ENCODE results near the gene LIPG. TPM values are rescaled to one million over a fixed set of nuclear protein-coding genes. Genes with fewer than 3 reads are reported as not detected.

The LIPG gene
- polyA plus RNA-seq, 1 experiment, result 0.25 TPM

DNA sequence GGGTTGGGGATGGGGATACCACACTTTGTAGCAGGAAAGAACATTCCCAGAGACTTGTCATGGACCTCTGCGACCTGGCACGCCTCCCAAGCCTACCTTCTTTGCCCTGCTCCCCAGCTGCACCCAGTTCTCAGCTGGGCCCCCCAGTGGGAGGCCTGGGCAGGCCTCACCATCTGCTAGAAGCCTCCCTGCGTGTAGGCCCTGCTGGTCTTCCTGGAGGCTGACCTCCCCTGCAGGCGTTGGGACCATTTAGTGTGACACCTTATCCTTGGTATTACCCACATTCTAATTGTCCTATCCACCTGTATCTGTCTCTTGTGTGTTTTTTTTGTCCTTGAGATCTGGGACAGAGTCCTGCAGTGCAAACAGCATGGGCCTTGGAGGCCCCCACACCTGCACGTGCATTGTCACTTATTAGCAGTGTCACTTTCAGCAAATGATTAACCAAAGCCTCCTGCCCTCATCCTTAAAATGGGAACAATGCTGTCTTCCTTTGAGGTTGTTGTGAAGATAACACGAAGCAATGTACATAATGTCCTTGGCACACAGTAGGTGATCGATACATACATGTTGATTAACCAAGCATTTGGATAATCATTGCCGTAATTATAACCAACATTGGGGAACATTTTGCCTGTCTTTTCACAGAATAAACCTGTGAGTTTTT, 77.2 kb downstream of the LIPG start:
- no peaks in the 10 kb centered on the region for H3K27me3 ChIP-seq (ENCODE audit: control insufficient read depth, insufficient read depth, low read length)
- POLR2A ChIA-PET, result no interaction called here
- CTCF ChIA-PET, result no interaction called here
- TF ChIP-seq, protein P1, sequence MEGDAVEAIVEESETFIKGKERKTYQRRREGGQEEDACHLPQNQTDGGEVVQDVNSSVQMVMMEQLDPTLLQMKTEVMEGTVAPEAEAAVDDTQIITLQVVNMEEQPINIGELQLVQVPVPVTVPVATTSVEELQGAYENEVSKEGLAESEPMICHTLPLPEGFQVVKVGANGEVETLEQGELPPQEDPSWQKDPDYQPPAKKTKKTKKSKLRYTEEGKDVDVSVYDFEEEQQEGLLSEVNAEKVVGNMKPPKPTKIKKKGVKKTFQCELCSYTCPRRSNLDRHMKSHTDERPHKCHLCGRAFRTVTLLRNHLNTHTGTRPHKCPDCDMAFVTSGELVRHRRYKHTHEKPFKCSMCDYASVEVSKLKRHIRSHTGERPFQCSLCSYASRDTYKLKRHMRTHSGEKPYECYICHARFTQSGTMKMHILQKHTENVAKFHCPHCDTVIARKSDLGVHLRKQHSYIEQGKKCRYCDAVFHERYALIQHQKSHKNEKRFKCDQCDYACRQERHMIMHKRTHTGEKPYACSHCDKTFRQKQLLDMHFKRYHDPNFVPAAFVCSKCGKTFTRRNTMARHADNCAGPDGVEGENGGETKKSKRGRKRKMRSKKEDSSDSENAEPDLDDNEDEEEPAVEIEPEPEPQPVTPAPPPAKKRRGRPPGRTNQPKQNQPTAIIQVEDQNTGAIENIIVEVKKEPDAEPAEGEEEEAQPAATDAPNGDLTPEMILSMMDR (IDR thresholded peaks at IDR 0.05; ENCODE audit: insufficient read depth, low read depth, low read length), result no peak
- H3K36me3 ChIP-seq (ENCODE audit: control insufficient read depth, insufficient read depth, low read length), result no peaks in the 10 kb centered on the region
- no peak overlapping the region for H3K4me3 ChIP-seq (ENCODE audit: low read depth, low read length)
- DNase-seq (ENCODE audit: low read depth), result no peak

DNA sequence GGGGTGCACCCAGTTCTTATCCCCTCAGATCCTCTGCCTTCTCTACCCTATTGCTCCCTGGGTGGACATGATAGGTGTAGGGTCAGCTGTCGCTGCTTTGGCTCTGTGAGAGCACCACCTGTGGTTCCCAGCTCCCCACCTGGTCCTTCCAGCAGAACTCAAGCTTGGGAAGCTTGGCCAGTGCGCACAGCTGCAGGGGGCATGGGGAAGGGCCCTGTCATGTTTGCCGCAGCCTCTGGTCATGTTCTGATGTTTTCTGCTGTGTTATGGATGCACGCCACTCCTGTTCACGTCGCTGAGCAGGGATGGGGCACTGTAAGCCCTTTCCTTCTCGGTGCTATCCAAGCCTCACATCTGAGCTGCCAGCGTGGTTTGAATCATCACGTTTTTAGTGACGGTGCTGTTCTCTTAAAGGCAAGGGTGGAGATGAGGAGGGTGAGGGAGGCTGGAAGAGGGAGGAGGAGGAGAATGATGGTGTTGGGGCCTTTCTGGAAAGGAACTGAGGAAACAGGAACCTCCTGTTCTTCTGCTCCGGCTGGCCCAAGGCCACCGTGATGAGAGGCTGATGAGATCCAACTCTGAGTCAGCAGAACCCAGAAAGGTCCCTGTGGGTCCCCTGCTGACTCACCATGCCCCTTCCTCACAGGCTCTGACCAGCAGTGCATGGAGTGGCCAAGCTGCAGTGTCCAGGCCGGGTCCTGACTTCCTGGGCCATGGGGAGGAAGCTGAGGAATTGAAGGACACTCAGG, 78.0 kb downstream of the LIPG start:
- CTCF ChIA-PET, result no interaction called here
- POLR2A ChIA-PET, result no interaction called here
- no peaks in the 10 kb centered on the region for H3K27me3 ChIP-seq (ENCODE audit: control insufficient read depth, insufficient read depth, low read length)

DNA sequence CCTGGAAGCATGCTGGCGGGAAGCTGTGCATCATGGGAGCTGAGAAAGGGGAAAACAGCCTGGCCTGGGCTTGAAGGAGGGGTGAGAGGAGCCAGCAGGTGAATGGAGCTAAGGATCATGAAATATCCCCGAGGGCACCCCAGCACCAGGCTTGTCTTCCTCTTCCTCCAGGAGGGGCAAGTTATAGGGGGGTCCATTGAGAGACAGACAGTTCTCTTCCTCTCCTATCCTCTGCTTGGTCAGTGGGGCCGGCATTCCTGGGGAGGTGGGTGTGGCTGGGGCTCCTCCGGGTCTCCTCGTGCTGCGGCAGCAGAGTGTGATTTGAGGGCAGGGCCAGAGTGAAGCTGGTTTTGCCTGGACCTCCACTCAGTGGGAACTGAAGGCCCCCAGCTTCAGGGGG, 78.9 kb downstream of the LIPG start:
- TF ChIP-seq, protein P1 (IDR thresholded peaks at IDR 0.05; ENCODE audit: insufficient read depth, low read depth, low read length), result no peak
- no peak for DNase-seq (ENCODE audit: low read depth)
- Histone ChIP-seq H3K27me3 (ENCODE audit: control insufficient read depth, insufficient read depth, low read length) (no peaks in the 10 kb centered on the region), H3K36me3 (ENCODE audit: control insufficient read depth, insufficient read depth, low read length) (no peaks in the 10 kb centered on the region), H3K4me3 (ENCODE audit: low read depth, low read length) (no peak overlapping the region)
- CTCF ChIA-PET, result no interaction called here
- POLR2A ChIA-PET, result interaction anchor here (0.6 kb wide), 1 partner anchor 144 kb away, joined by 3 read pairs; no protein-coding TSS in a partner anchor

More for the DNA sequence above, 78.0 kb downstream of the LIPG start:
- H3K4me3 ChIP-seq (ENCODE audit: low read depth, low read length), result no peak overlapping the region
- H3K36me3 ChIP-seq (ENCODE audit: control insufficient read depth, insufficient read depth, low read length), result no peaks in the 10 kb centered on the region
- TF ChIP-seq, protein P1 (IDR thresholded peaks at IDR 0.05; ENCODE audit: insufficient read depth, low read depth, low read length), result no peak
- no peak for DNase-seq (ENCODE audit: low read depth)

DNA sequence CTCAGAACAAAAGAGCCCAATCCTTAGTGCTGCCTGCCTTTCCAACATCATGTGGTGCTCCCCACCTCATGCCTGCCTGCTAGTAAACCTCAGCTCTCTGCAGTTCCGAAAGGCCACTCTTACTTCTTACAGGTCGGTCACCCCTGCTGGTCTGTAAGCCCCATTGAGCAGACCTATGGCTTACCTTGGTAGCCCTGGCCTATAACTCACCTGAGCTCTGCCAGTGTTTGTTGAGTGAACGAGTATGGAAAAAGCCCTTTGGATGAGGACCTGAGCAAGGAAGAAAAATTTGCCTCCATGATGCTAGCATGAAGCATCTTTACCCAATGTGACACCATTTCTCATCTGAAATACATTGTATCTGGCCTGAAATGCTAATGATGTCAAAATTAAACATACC, 83.3 kb downstream of the LIPG start:
- Histone ChIP-seq H3K27me3 (ENCODE audit: control insufficient read depth, insufficient read depth, low read length) (no peaks in the 10 kb centered on the region; the same call in 1 of the 2 replicates), H3K4me3 (ENCODE audit: low read depth, low read length) (no peak overlapping the region), H3K36me3 (ENCODE audit: control insufficient read depth, insufficient read depth, low read length) (no peaks in the 10 kb centered on the region)
- CTCF ChIA-PET, result no interaction called here
- POLR2A ChIA-PET, result no interaction called here
- TF ChIP-seq, protein P1 (IDR thresholded peaks at IDR 0.05; ENCODE audit: insufficient read depth, low read depth, low read length), result no peak
- DNase-seq (ENCODE audit: low read depth), result no peak

DNA sequence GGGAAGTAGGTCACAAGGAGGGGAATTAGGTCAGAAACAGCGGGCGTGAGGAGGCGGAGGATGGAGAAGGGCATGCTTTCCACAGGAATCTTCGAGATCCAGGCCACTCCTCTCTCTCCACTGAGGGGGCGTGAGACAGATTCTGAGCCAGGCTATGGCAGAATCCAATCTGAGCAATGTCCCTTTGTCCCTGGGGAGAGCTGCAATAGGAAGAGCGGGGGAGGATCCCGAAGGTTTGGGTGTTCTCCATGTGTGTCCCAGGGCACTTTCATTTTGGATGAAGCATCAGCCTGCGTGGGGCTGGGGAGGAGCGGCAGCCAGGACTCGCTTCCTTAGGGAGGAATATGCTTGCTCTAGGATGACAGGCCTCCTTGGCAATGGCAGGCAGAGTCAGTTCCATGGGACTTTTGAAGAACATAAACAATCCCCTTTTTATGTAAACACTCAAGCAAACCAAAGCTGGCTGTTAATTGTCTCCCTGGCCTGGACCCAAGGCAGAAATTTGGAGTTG, 84.0 kb downstream of the LIPG start:
- ChIA-PET POLR2A (no interaction called here), CTCF (no interaction called here)

More for the DNA sequence above, 84.0 kb downstream of the LIPG start:
- peak; percentile 13 for DNase-seq (ENCODE audit: low read depth)
- TF ChIP-seq, protein P1 (IDR thresholded peaks at IDR 0.05; ENCODE audit: insufficient read depth, low read depth, low read length), result no peak
- Histone ChIP-seq H3K27me3 (ENCODE audit: control insufficient read depth, insufficient read depth, low read length) (no peaks in the 10 kb centered on the region; the same call in 1 of the 2 replicates), H3K4me3 (ENCODE audit: low read depth, low read length) (peak overlapping the region; percentile 29), H3K36me3 (ENCODE audit: control insufficient read depth, insufficient read depth, low read length) (no peaks in the 10 kb centered on the region)

Measured in BJ (cell line).